SK-N-SH treated with all-trans-retinoic acid at 6 μM for 48 hours (cell line): ENCODE data around the gene FOXF1.

Experiments used
- CREB5 ChIP-seq: fragments of 250-450 bp; sonication (Bioruptor Pico); IDR thresholded peaks from 2 replicates; pipeline ENCODE4 v1.5.1; 2020; ENCODE audit warnings: low read depth, mild to moderate bottlenecking, moderate library complexity
- CSDC2 ChIP-seq: fragments of 250-450 bp; sonication (Bioruptor Pico); IDR thresholded peaks from 2 replicates; pipeline ENCODE4 v1.5.0; 2020; ENCODE audit warnings: mild to moderate bottlenecking, moderate library complexity
- ESRRG ChIP-seq: fragments of 250-450 bp; sonication (Bioruptor Pico); IDR thresholded peaks from 2 replicates; pipeline ENCODE4 v1.6.1; 2021; ENCODE audit warnings: mild to moderate bottlenecking
- GLIS3 ChIP-seq: fragments of 250-450 bp; sonication (Bioruptor Pico); IDR thresholded peaks from 2 replicates; pipeline ENCODE4 v1.5.0; 2020; ENCODE audit warnings: mild to moderate bottlenecking, moderate library complexity
- OSR1 ChIP-seq: fragments of 250-450 bp; sonication (Bioruptor Pico); IDR thresholded peaks from 2 replicates; pipeline ENCODE4 v1.8.0; 2022; ENCODE audit warnings: moderate library complexity, mild to moderate bottlenecking, inconsistent platforms
- RARB ChIP-seq: fragments of 250-450 bp; sonication (Bioruptor Pico); IDR thresholded peaks from 2 replicates; pipeline ENCODE4 v1.8.0; 2021; ENCODE audit warnings: mild to moderate bottlenecking, moderate library complexity
- SNAI2 ChIP-seq: fragments of 250-450 bp; sonication (Bioruptor Pico); IDR thresholded peaks from 2 replicates; pipeline ENCODE4 v1.5.0; 2020; ENCODE audit warnings: mild to moderate bottlenecking, moderate library complexity
- TOX ChIP-seq: fragments of 250-450 bp; sonication (Bioruptor Pico); IDR thresholded peaks from 2 replicates; pipeline ENCODE4 v1.8.0; 2021; ENCODE audit warnings: mild to moderate bottlenecking, moderate library complexity, borderline replicate concordance
- ZFP3 ChIP-seq: fragments of 250-450 bp; sonication (Bioruptor Pico); IDR thresholded peaks from 2 replicates; pipeline ENCODE4 v1.5.0; 2020; ENCODE audit warnings: mild to moderate bottlenecking, moderate library complexity
- ZFP30 ChIP-seq: fragments of 450-650 bp; formaldehyde crosslinking; IDR thresholded peaks from 2 replicates; pipeline ENCODE4 v1.5.0; 2022; ENCODE audit warnings: mild to moderate bottlenecking, moderate library complexity
- ZNF565 ChIP-seq: fragments of 450-650 bp; formaldehyde crosslinking; conservative IDR thresholded peaks from 2 replicates; pipeline ENCODE4 v1.5.0; 2020; ENCODE audit warnings: low read depth, mild to moderate bottlenecking, moderate library complexity
- ZNF70 ChIP-seq: fragments of 450-650 bp; formaldehyde crosslinking; IDR thresholded peaks from 2 replicates; pipeline ENCODE4 v1.5.0; 2020; ENCODE audit warnings: mild to moderate bottlenecking, moderate library complexity
- ZNF8 ChIP-seq: fragments of 450-650 bp; formaldehyde crosslinking; IDR thresholded peaks from 2 replicates; pipeline ENCODE4 v1.5.0; 2020; ENCODE audit warnings: mild to moderate bottlenecking, moderate library complexity
- TF ChIP-seq, protein P1 (sequence below): fragments of 250-450 bp; sonication (Bioruptor Pico); IDR thresholded peaks from 2 replicates; pipeline ENCODE4 v1.8.0; 2020; ENCODE audit warnings: mild to moderate bottlenecking, moderate library complexity, borderline replicate concordance

GRCh38 chr16:86525696-86526095 is 15.4 kb downstream of the FOXF1 start:
- TF ChIP-seq, protein P1, sequence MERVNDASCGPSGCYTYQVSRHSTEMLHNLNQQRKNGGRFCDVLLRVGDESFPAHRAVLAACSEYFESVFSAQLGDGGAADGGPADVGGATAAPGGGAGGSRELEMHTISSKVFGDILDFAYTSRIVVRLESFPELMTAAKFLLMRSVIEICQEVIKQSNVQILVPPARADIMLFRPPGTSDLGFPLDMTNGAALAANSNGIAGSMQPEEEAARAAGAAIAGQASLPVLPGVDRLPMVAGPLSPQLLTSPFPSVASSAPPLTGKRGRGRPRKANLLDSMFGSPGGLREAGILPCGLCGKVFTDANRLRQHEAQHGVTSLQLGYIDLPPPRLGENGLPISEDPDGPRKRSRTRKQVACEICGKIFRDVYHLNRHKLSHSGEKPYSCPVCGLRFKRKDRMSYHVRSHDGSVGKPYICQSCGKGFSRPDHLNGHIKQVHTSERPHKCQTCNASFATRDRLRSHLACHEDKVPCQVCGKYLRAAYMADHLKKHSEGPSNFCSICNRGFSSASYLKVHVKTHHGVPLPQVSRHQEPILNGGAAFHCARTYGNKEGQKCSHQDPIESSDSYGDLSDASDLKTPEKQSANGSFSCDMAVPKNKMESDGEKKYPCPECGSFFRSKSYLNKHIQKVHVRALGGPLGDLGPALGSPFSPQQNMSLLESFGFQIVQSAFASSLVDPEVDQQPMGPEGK (CRISPR knock-in tag): no peak
- TF ChIP-seq TOX: no peak
- TF ChIP-seq OSR1 (CRISPR knock-in tag): no peak
- TF ChIP-seq SNAI2 (CRISPR knock-in tag): no peak
- no peak for TF ChIP-seq ZNF70 (CRISPR knock-in tag)
- TF ChIP-seq CREB5: no peak
- no peak for TF ChIP-seq RARB (CRISPR knock-in tag)
- TF ChIP-seq CSDC2 (CRISPR knock-in tag): no peak
- TF ChIP-seq ESRRG: no peak
- TF ChIP-seq ZNF565 (CRISPR knock-in tag): no peak
- TF ChIP-seq ZNF8 (CRISPR knock-in tag): no peak
- no peak for TF ChIP-seq ZFP3 (CRISPR knock-in tag)
- TF ChIP-seq GLIS3 (CRISPR knock-in tag): no peak
- TF ChIP-seq ZFP30: no peak
